Keratinocyte (primary cell): ENCODE results near the gene EXOC4. TPM values are rescaled to one million over a fixed set of nuclear protein-coding genes. Genes with fewer than 3 reads are reported as not detected.
"Not testable (repeated sequence)": the region's sequence is repeated elsewhere in the genome, so short reads cannot be mapped to it uniquely, and the experiment has no call there.

Source experiments
- DNase-seq: peaks from one replicate; pipeline ENCODE4 v3.0.0-alpha.2; 2011; ENCODE audit warnings: low read depth, missing footprints, low spot score
- FAIRE-seq: peaks from 2 replicates; lab custom pipeline; 2011; peaks lifted over from hg19 to GRCh38; lab: Jason Lieb, UNC
- H2AFZ ChIP-seq: 2 replicates; pipeline ENCODE4 v1.6.0; 2012; ENCODE audit warnings: low read length, control low read depth, inconsistent platforms; ENCODE audit not compliant: control insufficient read depth
- H3K27ac ChIP-seq: 2 replicates; pipeline ENCODE4 v1.5.1; 2011; ENCODE audit warnings: low read length; ENCODE audit not compliant: control insufficient read depth, insufficient read depth
- H3K27me3 ChIP-seq: 3 replicates; pipeline ENCODE4 v1.6.0; 2011; ENCODE audit warnings: low read length; ENCODE audit not compliant: control insufficient read depth, insufficient read depth; ENCODE audit errors: extremely low read depth
- H3K36me3 ChIP-seq, 2 experiments: 2 replicates in 1 of 2; 3 replicates in 1 of 2; pipeline ENCODE4 v1.5.1; 2011; ENCODE audit warnings: low read length in 2 of 2, mild to moderate bottlenecking in 1 of 2; ENCODE audit not compliant: control insufficient read depth in 2 of 2, insufficient read depth in 2 of 2; ENCODE audit errors: extremely low read depth in 1 of 2
- H3K4me1 ChIP-seq: 3 replicates; pipeline ENCODE4 v1.5.1; 2011; ENCODE audit warnings: low read length; ENCODE audit not compliant: control insufficient read depth, insufficient read depth; ENCODE audit errors: extremely low read depth
- H3K4me2 ChIP-seq: 3 replicates; pipeline ENCODE4 v1.6.0; 2011; ENCODE audit warnings: low read depth, low read length; ENCODE audit not compliant: control insufficient read depth, insufficient read depth; ENCODE audit errors: extremely low read depth
- H3K4me3 ChIP-seq, 3 experiments: fragments of 200-600 bp in 1 of 3; sonication (generic) in 1 of 3; 2 replicates in 2 of 3; 3 replicates in 1 of 3; pipeline ENCODE4 v1.5.1; 2011 to 2016; ENCODE audit warnings: low read length in 3 of 3, mild to moderate bottlenecking in 3 of 3, control low read depth in 2 of 3, inconsistent platforms in 1 of 3, low read depth in 1 of 3, mixed read lengths in 1 of 3, mixed run types in 1 of 3, moderate library complexity in 1 of 3; ENCODE audit not compliant: control insufficient read depth in 2 of 3, insufficient read depth in 2 of 3; ENCODE audit errors: extremely low read depth in 1 of 3
- H3K79me2 ChIP-seq: 2 replicates; pipeline ENCODE4 v1.6.0; 2012; ENCODE audit warnings: low read length; ENCODE audit not compliant: control insufficient read depth, insufficient read depth
- H3K9ac ChIP-seq: 3 replicates; pipeline ENCODE4 v1.6.0; 2011; ENCODE audit warnings: low read length; ENCODE audit not compliant: control insufficient read depth, insufficient read depth; ENCODE audit errors: extremely low read depth
- H3K9me1 ChIP-seq: 3 replicates; pipeline ENCODE4 v1.6.0; 2011; ENCODE audit warnings: low read length; ENCODE audit not compliant: control insufficient read depth, insufficient read depth; ENCODE audit errors: extremely low read depth
- H3K9me3 ChIP-seq: 2 replicates; pipeline ENCODE4 v1.5.1; 2012; ENCODE audit warnings: low read depth, low read length; ENCODE audit not compliant: control insufficient read depth
- H4K20me1 ChIP-seq: 3 replicates; pipeline ENCODE4 v1.6.0; 2011; ENCODE audit warnings: low read length; ENCODE audit not compliant: control insufficient read depth, insufficient read depth; ENCODE audit errors: extremely low read depth
- EZH2 ChIP-seq: IDR thresholded peaks from one replicate; pipeline ENCODE4 v1.6.1; 2012; ENCODE audit warnings: inconsistent platforms, mild to moderate bottlenecking, low read length, moderate library complexity
- dilution Hi-C: fragments of 300-500 bp; cut with MboI; formaldehyde crosslinking; loops from one replicate; pipeline ENCODE4 v1.7.0; 2020; ENCODE audit warnings: low sequenced_read_pairs; ENCODE audit not compliant: extremely low pct_ligation_motif_present
- polyA plus RNA-seq, 5 experiments: library from polyadenylated mRNA; depleted of rRNA in 3 of 5; stranded (reverse) in 3 of 5; stranded (forward) in 1 of 5; unstranded in 1 of 5; fragments of >200 nt; gene quantifications; 1 replicate in 1 of 5; 2 replicates in 3 of 5; 3 replicates in 1 of 5; pipeline versions ENCODE4 v1.2.1 to v1.2.3, GENCODE V29; 2011 to 2012; ENCODE audit warnings: missing spikeins in 2 of 5, low read depth in 1 of 5, low replicate concordance in 1 of 5
- TF ChIP-seq, protein P1 (sequence below), 3 experiments: IDR thresholded peaks in 1 of 3; conservative IDR thresholded peaks in 1 of 3; optimal IDR thresholded peaks in 1 of 3; 2 replicates in 2 of 3; 3 replicates in 1 of 3; pipeline versions ENCODE3 to v1.5.1; 2011; ENCODE audit warnings: low read length in 3 of 3, mild to moderate bottlenecking in 3 of 3, moderate library complexity in 2 of 3, control low read depth in 1 of 3, inconsistent platforms in 1 of 3; ENCODE audit not compliant: insufficient read depth in 2 of 3; ENCODE audit errors: extremely low read depth in 1 of 3

EXOC4 gene
- polyA plus RNA-seq, 1 donor (not counting 4 experiments of a cell fraction or from before 2014, with no cell fraction given): 52.6 TPM

DNA sequence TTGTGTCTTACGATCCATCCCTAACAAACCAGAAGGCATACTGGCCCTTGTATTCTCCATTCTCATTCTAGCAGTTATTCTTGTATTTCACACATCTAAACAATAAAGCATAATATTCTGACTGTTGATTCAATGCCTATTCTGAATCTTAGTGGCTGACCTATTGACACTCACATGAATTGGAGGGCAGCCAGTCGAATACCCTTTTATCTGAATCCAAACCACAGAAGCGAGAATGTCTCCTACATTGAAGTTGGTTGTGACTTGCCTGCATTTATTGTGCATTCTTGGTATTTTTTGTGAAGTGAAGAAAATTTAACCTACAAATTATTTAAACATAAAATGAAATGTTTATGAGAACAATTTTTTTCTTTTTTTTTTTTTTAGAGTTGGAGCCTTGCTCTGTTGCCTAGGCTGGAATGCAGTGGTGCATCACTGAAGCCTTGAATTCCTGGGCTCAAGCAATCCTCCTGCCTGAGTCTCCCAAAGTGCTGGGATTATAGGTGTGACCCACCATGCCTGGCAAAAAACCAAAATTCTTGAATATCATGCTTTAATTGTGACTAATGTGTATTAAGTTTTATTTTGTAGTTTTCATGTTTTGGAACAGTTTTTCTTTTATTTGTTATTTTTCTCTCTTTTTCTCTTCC lies 22.7 kb downstream of the EXOC4 start:
- dilution Hi-C loops: no loop called here
- H4K20me1 ChIP-seq: no peaks in the 10 kb centered on the region
- H3K27ac ChIP-seq: no peak overlapping the region
- H3K9me3 ChIP-seq: no peaks in the 10 kb centered on the region
- no peaks in the 10 kb centered on the region for H3K9me1 ChIP-seq
- DNase-seq (no peak), FAIRE-seq (no peak)
- H3K27me3 ChIP-seq: no peaks in the 10 kb centered on the region
- peaks cover 3% of the 10 kb centered on the region for H3K79me2 ChIP-seq
- no peak overlapping the region for H3K9ac ChIP-seq
- TF ChIP-seq, protein P1, sequence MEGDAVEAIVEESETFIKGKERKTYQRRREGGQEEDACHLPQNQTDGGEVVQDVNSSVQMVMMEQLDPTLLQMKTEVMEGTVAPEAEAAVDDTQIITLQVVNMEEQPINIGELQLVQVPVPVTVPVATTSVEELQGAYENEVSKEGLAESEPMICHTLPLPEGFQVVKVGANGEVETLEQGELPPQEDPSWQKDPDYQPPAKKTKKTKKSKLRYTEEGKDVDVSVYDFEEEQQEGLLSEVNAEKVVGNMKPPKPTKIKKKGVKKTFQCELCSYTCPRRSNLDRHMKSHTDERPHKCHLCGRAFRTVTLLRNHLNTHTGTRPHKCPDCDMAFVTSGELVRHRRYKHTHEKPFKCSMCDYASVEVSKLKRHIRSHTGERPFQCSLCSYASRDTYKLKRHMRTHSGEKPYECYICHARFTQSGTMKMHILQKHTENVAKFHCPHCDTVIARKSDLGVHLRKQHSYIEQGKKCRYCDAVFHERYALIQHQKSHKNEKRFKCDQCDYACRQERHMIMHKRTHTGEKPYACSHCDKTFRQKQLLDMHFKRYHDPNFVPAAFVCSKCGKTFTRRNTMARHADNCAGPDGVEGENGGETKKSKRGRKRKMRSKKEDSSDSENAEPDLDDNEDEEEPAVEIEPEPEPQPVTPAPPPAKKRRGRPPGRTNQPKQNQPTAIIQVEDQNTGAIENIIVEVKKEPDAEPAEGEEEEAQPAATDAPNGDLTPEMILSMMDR (optimal IDR thresholded peaks at IDR 0.05 in 1 of 3, IDR thresholded peaks at IDR 0.05 in 1 of 3, conservative IDR thresholded peaks at IDR 0.05 in 1 of 3; ENCODE audit: extremely low read depth in 1 of 3, insufficient read depth in 2 of 3, low read length in 3 of 3): no peak
- TF ChIP-seq EZH2: no peak
- H3K36me3 ChIP-seq: peaks cover 3% of the 10 kb centered on the region in 2 experiments
- no peak overlapping the region for H3K4me3 ChIP-seq
- H2AFZ ChIP-seq: no peak overlapping the region
- H3K4me1 ChIP-seq: no peaks in the 10 kb centered on the region
- H3K4me2 ChIP-seq: no peak overlapping the region

DNA sequence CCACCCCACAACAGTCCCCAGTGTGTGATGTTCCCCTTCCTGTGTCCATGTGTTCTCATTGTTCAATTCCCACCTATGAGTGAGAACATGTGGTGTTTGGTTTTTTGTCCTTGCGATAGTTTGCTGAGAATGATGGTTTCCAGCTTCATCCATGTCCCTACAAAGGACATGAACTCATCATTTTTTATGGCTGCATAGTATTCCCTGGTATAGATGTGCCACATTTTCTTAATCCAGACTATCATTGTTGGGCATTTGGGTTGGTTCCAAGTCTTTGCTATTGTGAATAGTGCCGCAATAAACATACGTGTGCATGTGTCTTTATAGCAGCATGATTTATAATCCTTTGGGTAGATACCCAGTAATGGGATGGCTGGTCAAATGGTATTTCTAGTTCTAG lies 26.1 kb downstream of the EXOC4 start:
- H4K20me1 ChIP-seq, H3K27ac ChIP-seq, H3K9ac ChIP-seq, H3K4me1 ChIP-seq, H3K79me2 ChIP-seq, H3K9me3 ChIP-seq, H3K27me3 ChIP-seq, H3K4me3 ChIP-seq, H3K36me3 ChIP-seq, H3K4me2 ChIP-seq, H3K9me1 ChIP-seq, H2AFZ ChIP-seq, DNase-seq, dilution Hi-C loops, FAIRE-seq: not testable (repeated sequence)

DNA sequence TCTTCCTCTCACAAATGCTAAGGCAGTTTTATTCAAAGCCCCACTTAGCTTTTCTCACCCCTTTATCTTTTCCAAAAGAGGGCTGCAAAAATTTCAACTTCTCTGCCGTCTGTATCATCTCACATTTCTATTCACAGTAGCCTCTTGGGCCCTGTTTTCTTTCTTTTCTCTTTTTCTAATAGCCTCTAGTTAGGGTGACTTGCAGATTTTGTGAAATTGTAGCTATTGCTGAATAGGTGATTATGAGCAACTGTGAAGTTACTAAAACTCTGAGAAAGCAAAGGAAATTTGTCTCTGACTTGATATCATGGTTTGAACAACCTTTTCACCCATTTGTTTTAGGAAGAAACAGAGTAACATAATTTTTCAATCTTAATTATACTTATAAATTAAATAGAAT lies 29.2 kb downstream of the EXOC4 start:
- FAIRE-seq (no peak), DNase-seq (no peak)
- Histone ChIP-seq H2AFZ (no peak overlapping the region), H3K4me3 (no peak overlapping the region), H3K9me3 (no peaks in the 10 kb centered on the region), H3K9ac (no peak overlapping the region), H3K4me2 (no peak overlapping the region), H3K36me3 (peaks cover 1 to 6% of the 10 kb centered on the region in 2 experiments), H3K27me3 (no peaks in the 10 kb centered on the region), H3K27ac (no peak overlapping the region), H4K20me1 (no peaks in the 10 kb centered on the region), H3K4me1 (no peaks in the 10 kb centered on the region), H3K79me2 (no peaks in the 10 kb centered on the region), H3K9me1 (no peaks in the 10 kb centered on the region)
- dilution Hi-C loops: no loop called here
- no peak for TF ChIP-seq EZH2
- TF ChIP-seq, protein P1 (optimal IDR thresholded peaks at IDR 0.05 in 1 of 3, IDR thresholded peaks at IDR 0.05 in 1 of 3, conservative IDR thresholded peaks at IDR 0.05 in 1 of 3; ENCODE audit: extremely low read depth in 1 of 3, insufficient read depth in 2 of 3, low read length in 3 of 3): no peak
